Mononuclear cell (primary cell): ENCODE results near the gene GALNT16. TPM values are rescaled to one million over a fixed set of nuclear protein-coding genes. Genes with fewer than 3 reads are reported as not detected.
"Not testable (repeated sequence)": the region's sequence is repeated elsewhere in the genome, so short reads cannot be mapped to it uniquely, and the experiment has no call there.

Experiments used
- H3K27me3 ChIP-seq: 2 replicates; pipeline ENCODE4 v1.6.0; 2011; ENCODE audit warnings: low read length, control low read depth; ENCODE audit not compliant: insufficient read depth
- H3K4me1 ChIP-seq: 2 replicates; pipeline ENCODE4 v1.5.1; 2011; ENCODE audit warnings: mild to moderate bottlenecking, low read length, control low read depth; ENCODE audit not compliant: insufficient read depth
- H3K4me3 ChIP-seq: 2 replicates; pipeline ENCODE4 v1.5.1; 2011; ENCODE audit warnings: mild to moderate bottlenecking, low read length, moderate library complexity
- H3K9me3 ChIP-seq: 2 replicates; pipeline ENCODE4 v1.5.1; 2011; ENCODE audit warnings: low read depth, mild to moderate bottlenecking, control low read depth, low read length
- total RNA-seq: library from RNA; depleted of rRNA; stranded (reverse); fragments of >200 nt; gene quantifications from one replicate; pipeline ENCODE4 v1.2.3, GENCODE V29; 2012

The GALNT16 gene
- total RNA-seq, 1 donor, result not detected

GRCh38 chr14:69267492-69267891, 7.5 kb downstream of the GALNT16 start:
- Histone ChIP-seq H3K4me1 (no peaks in the 10 kb centered on the region), H3K4me3 (no peak overlapping the region), H3K9me3 (no peaks in the 10 kb centered on the region), H3K27me3 (peaks cover 16% of the 10 kb centered on the region)

GRCh38 chr14:69268223-69268622, 8.3 kb downstream of the GALNT16 start:
- Histone ChIP-seq H3K4me3 (no peak overlapping the region), H3K4me1 (no peaks in the 10 kb centered on the region), H3K9me3 (no peaks in the 10 kb centered on the region), H3K27me3 (peaks cover 12% of the 10 kb centered on the region)

GRCh38 chr14:69268763-69269162, 8.8 kb downstream of the GALNT16 start:
- Histone ChIP-seq H3K27me3 (peaks cover 6% of the 10 kb centered on the region), H3K4me3 (no peak overlapping the region), H3K9me3 (no peaks in the 10 kb centered on the region), H3K4me1 (no peaks in the 10 kb centered on the region)

GRCh38 chr14:69269381-69269780, 9.4 kb downstream of the GALNT16 start:
- no peaks in the 10 kb centered on the region for H3K4me1 ChIP-seq
- H3K9me3 ChIP-seq, result no peaks in the 10 kb centered on the region
- no peaks in the 10 kb centered on the region for H3K27me3 ChIP-seq
- H3K4me3 ChIP-seq, result no peak overlapping the region

GRCh38 chr14:69270097-69270496, 10.1 kb downstream of the GALNT16 start:
- H3K9me3 ChIP-seq, result no peaks in the 10 kb centered on the region
- no peak overlapping the region for H3K4me3 ChIP-seq
- H3K4me1 ChIP-seq, result no peaks in the 10 kb centered on the region
- no peaks in the 10 kb centered on the region for H3K27me3 ChIP-seq

GRCh38 chr14:69270795-69271708, 11.1 kb downstream of the GALNT16 start:
- no peaks in the 10 kb centered on the region for H3K27me3 ChIP-seq
- no peaks in the 10 kb centered on the region for H3K9me3 ChIP-seq
- H3K4me3 ChIP-seq, result no peak overlapping the region
- H3K4me1 ChIP-seq, result no peaks in the 10 kb centered on the region

- Histone ChIP-seq H3K4me3 (no peak overlapping the region), H3K27me3 (no peaks in the 10 kb centered on the region), H3K4me1 (no peaks in the 10 kb centered on the region), H3K9me3 (no peaks in the 10 kb centered on the region)
Observed at GRCh38 chr14:69274321-69274720, 14.4 kb downstream of the GALNT16 start.

GRCh38 chr14:69275331-69275730, 15.4 kb downstream of the GALNT16 start:
- Histone ChIP-seq H3K9me3 (no peaks in the 10 kb centered on the region), H3K4me1 (no peaks in the 10 kb centered on the region), H3K27me3 (no peaks in the 10 kb centered on the region), H3K4me3 (no peak overlapping the region)

- H3K9me3 ChIP-seq, H3K4me1 ChIP-seq, H3K4me3 ChIP-seq, H3K27me3 ChIP-seq: not testable (repeated sequence)
Observed at GRCh38 chr14:69277356-69277755, 17.4 kb downstream of the GALNT16 start.

- no peaks in the 10 kb centered on the region for H3K27me3 ChIP-seq
- H3K9me3 ChIP-seq, result no peaks in the 10 kb centered on the region
- H3K4me1 ChIP-seq, result no peaks in the 10 kb centered on the region
Observed at GRCh38 chr14:69280746-69281291, 20.9 kb downstream of the GALNT16 start.

GRCh38 chr14:69281450-69282169, 21.7 kb downstream of the GALNT16 start:
- Histone ChIP-seq H3K4me3 (no peak overlapping the region), H3K4me1 (no peaks in the 10 kb centered on the region), H3K9me3 (no peaks in the 10 kb centered on the region), H3K27me3 (no peaks in the 10 kb centered on the region)

More at GRCh38 chr14:69280746-69281291, 20.9 kb downstream of the GALNT16 start:
- H3K4me3 ChIP-seq, result no peak overlapping the region

GRCh38 chr14:69282448-69282847, 22.5 kb downstream of the GALNT16 start:
- no peaks in the 10 kb centered on the region for H3K9me3 ChIP-seq
- H3K4me3 ChIP-seq, result no peak overlapping the region
- no peaks in the 10 kb centered on the region for H3K27me3 ChIP-seq
- H3K4me1 ChIP-seq, result no peaks in the 10 kb centered on the region

- H3K4me1 ChIP-seq, result no peaks in the 10 kb centered on the region
- H3K9me3 ChIP-seq, result no peaks in the 10 kb centered on the region
Observed at GRCh38 chr14:69284170-69284569, 24.2 kb downstream of the GALNT16 start.

GRCh38 chr14:69285661-69286255, 25.8 kb downstream of the GALNT16 start:
- no peaks in the 10 kb centered on the region for H3K4me1 ChIP-seq
- H3K27me3 ChIP-seq, result no peaks in the 10 kb centered on the region
- H3K9me3 ChIP-seq, result no peaks in the 10 kb centered on the region
- no peak overlapping the region for H3K4me3 ChIP-seq

More at GRCh38 chr14:69284170-69284569, 24.2 kb downstream of the GALNT16 start:
- Histone ChIP-seq H3K27me3 (no peaks in the 10 kb centered on the region), H3K4me3 (no peak overlapping the region)
